ENCODE results near the gene GNB2. TPM values are rescaled to one million over a fixed set of nuclear protein-coding genes. Genes with fewer than 3 reads are reported as not detected.

Gene GNB2
- total RNA-seq, 2 donors from 2014 or later, result 176 to 255 TPM

DNA sequence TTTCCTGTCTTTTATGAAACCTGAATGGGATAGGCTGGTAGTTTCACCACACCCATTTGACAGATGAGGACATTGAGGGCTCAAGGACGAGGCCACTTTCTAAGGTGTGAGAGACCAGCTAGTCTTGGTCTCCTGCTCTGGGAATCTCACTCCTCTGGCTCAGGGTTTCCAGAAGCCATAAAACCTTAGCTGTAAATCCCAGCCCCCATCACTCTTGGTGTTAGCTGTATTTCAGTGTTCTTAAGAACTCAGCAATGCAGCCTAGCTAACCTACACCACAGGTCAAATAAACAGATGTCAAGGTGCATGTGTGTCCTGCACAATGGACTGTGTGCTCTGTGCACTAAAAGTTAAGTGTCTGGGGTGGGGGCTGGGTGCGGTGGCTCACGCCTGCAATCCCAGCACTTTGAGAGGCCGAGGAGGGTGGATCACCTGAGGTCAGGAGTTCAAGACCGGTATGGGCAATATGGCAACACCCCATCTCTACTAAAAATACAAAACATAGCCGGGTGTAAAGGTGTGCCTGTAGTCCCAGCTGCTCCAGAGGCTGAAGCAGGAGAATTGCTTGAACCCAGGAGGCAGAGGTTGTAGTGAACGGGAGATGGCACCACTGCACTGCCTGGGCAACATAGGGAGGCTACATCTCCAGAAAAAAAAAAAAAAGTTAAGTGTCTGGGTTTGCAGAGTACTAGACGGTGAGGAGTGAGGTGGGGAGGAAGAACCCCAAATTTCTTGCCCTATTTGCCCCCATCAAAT lies 46.2 kb downstream of the GNB2 start:
- TF ChIP-seq, protein P1, sequence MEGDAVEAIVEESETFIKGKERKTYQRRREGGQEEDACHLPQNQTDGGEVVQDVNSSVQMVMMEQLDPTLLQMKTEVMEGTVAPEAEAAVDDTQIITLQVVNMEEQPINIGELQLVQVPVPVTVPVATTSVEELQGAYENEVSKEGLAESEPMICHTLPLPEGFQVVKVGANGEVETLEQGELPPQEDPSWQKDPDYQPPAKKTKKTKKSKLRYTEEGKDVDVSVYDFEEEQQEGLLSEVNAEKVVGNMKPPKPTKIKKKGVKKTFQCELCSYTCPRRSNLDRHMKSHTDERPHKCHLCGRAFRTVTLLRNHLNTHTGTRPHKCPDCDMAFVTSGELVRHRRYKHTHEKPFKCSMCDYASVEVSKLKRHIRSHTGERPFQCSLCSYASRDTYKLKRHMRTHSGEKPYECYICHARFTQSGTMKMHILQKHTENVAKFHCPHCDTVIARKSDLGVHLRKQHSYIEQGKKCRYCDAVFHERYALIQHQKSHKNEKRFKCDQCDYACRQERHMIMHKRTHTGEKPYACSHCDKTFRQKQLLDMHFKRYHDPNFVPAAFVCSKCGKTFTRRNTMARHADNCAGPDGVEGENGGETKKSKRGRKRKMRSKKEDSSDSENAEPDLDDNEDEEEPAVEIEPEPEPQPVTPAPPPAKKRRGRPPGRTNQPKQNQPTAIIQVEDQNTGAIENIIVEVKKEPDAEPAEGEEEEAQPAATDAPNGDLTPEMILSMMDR (IDR thresholded peaks at IDR 0.05), result no peak
- ATAC-seq (ENCODE audit: insufficient number of reproducible peaks, low FRiP score, low read depth), result no peak
- Histone ChIP-seq H3K4me1 (ENCODE audit: control insufficient read depth in 1 of 2, low read depth in 2 of 2) (peaks cover 0 to 10% of the 10 kb centered on the region in 2 donors), H3K36me3 (no peaks in the 10 kb centered on the region), H3K4me3 (no peak overlapping the region), H3K9me3 (no peaks in the 10 kb centered on the region), H3K27ac (no peak overlapping the region), H3K27me3 (replicated peaks; ENCODE audit: insufficient read depth) (peaks cover 5% of the 10 kb centered on the region)
- DNase-seq (ENCODE audit: low spot score), result no peak

DNA sequence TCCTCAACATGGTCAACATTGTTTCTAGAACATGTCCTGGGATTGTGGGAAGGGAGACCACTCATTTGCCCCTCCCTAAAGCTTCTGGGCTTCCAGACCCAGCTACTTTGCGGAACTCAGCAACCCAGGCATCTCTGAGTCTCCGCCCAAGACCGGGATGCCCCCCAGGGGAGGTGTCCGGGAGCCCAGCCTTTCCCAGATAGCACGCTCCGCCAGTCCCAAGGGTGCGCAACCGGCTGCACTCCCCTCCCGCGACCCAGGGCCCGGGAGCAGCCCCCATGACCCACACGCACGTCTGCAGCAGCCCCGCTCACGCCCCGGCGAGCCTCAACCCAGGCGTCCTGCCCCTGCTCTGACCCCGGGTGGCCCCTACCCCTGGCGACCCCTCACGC lies 46.7 kb downstream of the GNB2 start, which contains the start of gene EPO:
Gene EPO, plus strand, starts transcription at position 190 of the 392 bp plus-strand sequence. CDS start 513 bp downstream, outside the sequence.
- no peak for ATAC-seq (ENCODE audit: insufficient number of reproducible peaks, low FRiP score, low read depth)
- no peak for DNase-seq (ENCODE audit: low spot score)
- TF ChIP-seq, protein P1 (IDR thresholded peaks at IDR 0.05), result no peak
- Histone ChIP-seq H3K4me3 (no peak within 1 kb of the TSS), H3K9me3 (no peaks in the 10 kb centered on the region), H3K4me1 (ENCODE audit: control insufficient read depth in 1 of 2, low read depth in 2 of 2) (peaks cover 0 to 10% of the 10 kb centered on the region in 2 donors), H3K36me3 (no peaks in the 10 kb centered on the region), H3K27me3 (replicated peaks; ENCODE audit: insufficient read depth) (peaks cover 5% of the 10 kb centered on the region), H3K27ac (peak within 1 kb of the TSS in 1 of 2 donors; percentile 28)

DNA sequence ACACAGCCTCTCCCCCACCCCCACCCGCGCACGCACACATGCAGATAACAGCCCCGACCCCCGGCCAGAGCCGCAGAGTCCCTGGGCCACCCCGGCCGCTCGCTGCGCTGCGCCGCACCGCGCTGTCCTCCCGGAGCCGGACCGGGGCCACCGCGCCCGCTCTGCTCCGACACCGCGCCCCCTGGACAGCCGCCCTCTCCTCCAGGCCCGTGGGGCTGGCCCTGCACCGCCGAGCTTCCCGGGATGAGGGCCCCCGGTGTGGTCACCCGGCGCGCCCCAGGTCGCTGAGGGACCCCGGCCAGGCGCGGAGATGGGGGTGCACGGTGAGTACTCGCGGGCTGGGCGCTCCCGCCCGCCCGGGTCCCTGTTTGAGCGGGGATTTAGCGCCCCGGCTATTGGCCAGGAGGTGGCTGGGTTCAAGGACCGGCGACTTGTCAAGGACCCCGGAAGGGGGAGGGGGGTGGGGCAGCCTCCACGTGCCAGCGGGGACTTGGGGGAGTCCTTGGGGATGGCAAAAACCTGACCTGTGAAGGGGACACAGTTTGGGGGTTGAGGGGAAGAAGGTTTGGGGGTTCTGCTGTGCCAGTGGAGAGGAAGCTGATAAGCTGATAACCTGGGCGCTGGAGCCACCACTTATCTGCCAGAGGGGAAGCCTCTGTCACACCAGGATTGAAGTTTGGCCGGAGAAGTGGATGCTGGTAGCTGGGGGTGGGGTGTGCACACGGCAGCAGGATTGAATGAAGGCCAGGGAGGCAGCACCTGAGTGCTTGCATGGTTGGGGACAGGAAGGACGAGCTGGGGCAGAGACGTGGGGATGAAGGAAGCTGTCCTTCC lies 47.3 kb downstream of the GNB2 start:
- no peak for ATAC-seq (ENCODE audit: insufficient number of reproducible peaks, low FRiP score, low read depth)
- no peak overlapping the region for H3K4me3 ChIP-seq
- peaks cover 5% of the 10 kb centered on the region for H3K27me3 ChIP-seq (replicated peaks; ENCODE audit: insufficient read depth)
- no peak for DNase-seq (ENCODE audit: low spot score)
- no peaks in the 10 kb centered on the region for H3K36me3 ChIP-seq
- TF ChIP-seq, protein P1 (IDR thresholded peaks at IDR 0.05), result no peak
- no peaks in the 10 kb centered on the region for H3K9me3 ChIP-seq
- H3K27ac ChIP-seq, result peak overlapping the region in 1 of 2 donors; percentile 28
- peaks cover 0 to 10% of the 10 kb centered on the region in 2 donors for H3K4me1 ChIP-seq (ENCODE audit: control insufficient read depth in 1 of 2, low read depth in 2 of 2)

DNA sequence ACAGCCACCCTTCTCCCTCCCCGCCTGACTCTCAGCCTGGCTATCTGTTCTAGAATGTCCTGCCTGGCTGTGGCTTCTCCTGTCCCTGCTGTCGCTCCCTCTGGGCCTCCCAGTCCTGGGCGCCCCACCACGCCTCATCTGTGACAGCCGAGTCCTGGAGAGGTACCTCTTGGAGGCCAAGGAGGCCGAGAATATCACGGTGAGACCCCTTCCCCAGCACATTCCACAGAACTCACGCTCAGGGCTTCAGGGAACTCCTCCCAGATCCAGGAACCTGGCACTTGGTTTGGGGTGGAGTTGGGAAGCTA lies 47.9 kb downstream of the GNB2 start:
- Histone ChIP-seq H3K4me3 (no peak overlapping the region), H3K36me3 (no peaks in the 10 kb centered on the region), H3K27ac (no peak overlapping the region), H3K9me3 (no peaks in the 10 kb centered on the region), H3K27me3 (replicated peaks; ENCODE audit: insufficient read depth) (peaks cover 5% of the 10 kb centered on the region), H3K4me1 (ENCODE audit: control insufficient read depth in 1 of 2, low read depth in 2 of 2) (peaks cover 0 to 10% of the 10 kb centered on the region in 2 donors)
- TF ChIP-seq, protein P1 (IDR thresholded peaks at IDR 0.05), result no peak
- DNase-seq (ENCODE audit: low spot score) (no peak), ATAC-seq (ENCODE audit: insufficient number of reproducible peaks, low FRiP score, low read depth) (no peak)

DNA sequence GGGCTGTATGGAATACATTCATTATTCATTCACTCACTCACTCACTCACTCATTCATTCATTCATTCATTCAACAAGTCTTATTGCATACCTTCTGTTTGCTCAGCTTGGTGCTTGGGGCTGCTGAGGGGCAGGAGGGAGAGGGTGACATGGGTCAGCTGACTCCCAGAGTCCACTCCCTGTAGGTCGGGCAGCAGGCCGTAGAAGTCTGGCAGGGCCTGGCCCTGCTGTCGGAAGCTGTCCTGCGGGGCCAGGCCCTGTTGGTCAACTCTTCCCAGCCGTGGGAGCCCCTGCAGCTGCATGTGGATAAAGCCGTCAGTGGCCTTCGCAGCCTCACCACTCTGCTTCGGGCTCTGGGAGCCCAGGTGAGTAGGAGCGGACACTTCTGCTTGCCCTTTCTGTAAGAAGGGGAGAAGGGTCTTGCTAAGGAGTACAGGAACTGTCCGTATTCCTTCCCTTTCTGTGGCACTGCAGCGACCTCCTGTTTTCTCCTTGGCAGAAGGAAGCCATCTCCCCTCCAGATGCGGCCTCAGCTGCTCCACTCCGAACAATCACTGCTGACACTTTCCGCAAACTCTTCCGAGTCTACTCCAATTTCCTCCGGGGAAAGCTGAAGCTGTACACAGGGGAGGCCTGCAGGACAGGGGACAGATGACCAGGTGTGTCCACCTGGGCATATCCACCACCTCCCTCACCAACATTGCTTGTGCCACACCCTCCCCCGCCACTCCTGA lies 49.1 kb downstream of the GNB2 start:
- Histone ChIP-seq H3K36me3 (no peaks in the 10 kb centered on the region), H3K4me3 (no peak overlapping the region), H3K4me1 (ENCODE audit: control insufficient read depth in 1 of 2, low read depth in 2 of 2) (peaks cover 0 to 10% of the 10 kb centered on the region in 2 donors), H3K27me3 (replicated peaks; ENCODE audit: insufficient read depth) (peaks cover 5% of the 10 kb centered on the region), H3K27ac (no peak overlapping the region), H3K9me3 (no peaks in the 10 kb centered on the region)
- DNase-seq (ENCODE audit: low spot score) (no peak), ATAC-seq (ENCODE audit: insufficient number of reproducible peaks, low FRiP score, low read depth) (no peak)
- TF ChIP-seq, protein P1 (IDR thresholded peaks at IDR 0.05), result no peak
